HG03575 (cell line): ENCODE data around the gene PEX3.
A peak's percentile ranks its signal among the peaks of the same experiment; 100 is the strongest.

Experiments
- ATAC-seq: cut with Tn5 transposase; IDR thresholded peaks from one replicate; pipeline ENCODE4 v1.9.1; 2021; ENCODE audit not compliant: unreplicated experiment, insufficient number of reproducible peaks, low FRiP score; ENCODE audit errors: extremely low read depth

The PEX3 gene, protein sequence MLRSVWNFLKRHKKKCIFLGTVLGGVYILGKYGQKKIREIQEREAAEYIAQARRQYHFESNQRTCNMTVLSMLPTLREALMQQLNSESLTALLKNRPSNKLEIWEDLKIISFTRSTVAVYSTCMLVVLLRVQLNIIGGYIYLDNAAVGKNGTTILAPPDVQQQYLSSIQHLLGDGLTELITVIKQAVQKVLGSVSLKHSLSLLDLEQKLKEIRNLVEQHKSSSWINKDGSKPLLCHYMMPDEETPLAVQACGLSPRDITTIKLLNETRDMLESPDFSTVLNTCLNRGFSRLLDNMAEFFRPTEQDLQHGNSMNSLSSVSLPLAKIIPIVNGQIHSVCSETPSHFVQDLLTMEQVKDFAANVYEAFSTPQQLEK

GRCh38 chr6:143450453-143451371 is at the start of gene PEX3, which contains the start of gene ADAT2:
TSS of gene PEX3 (plus strand) at chr6:143450805. CDS start at chr6:143451043, 238 bp downstream.
TSS of gene ADAT2 (minus strand) at chr6:143450695. CDS start at chr6:143450658, 37 bp downstream.
- ATAC-seq, result peak; percentile 91

GRCh38 chr6:143401068-143401446 is 49.5 kb upstream of the PEX3 start:
- no peak for ATAC-seq

GRCh38 chr6:143401636-143402370 is 48.8 kb upstream of the PEX3 start:
- no peak for ATAC-seq

GRCh38 chr6:143402721-143403336 is 47.8 kb upstream of the PEX3 start:
- no peak for ATAC-seq

GRCh38 chr6:143405373-143406154 is 45.0 kb upstream of the PEX3 start:
- ATAC-seq, result no peak

GRCh38 chr6:143406673-143407072 is 43.9 kb upstream of the PEX3 start:
- ATAC-seq, result no peak

GRCh38 chr6:143408151-143408786 is 42.3 kb upstream of the PEX3 start:
- ATAC-seq, result no peak

DNA sequence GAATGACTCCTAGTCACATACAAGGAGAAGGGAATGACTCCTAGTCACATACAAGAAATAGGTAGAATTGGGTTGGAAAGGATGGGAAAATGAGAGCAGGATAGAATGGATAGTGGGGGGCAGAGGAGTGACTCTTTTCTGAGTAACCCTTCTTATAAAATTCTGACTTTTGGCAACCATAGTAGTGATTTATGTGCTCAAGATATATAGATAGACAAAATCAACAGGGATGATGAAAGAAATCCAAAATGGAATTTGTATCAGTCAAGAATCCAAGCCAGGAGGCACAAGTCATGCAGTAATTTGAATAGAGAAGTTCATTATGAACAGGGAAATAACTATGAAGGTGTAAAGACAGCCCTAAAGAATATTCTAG is 41.8 kb upstream of the PEX3 start:
- no peak for ATAC-seq

DNA sequence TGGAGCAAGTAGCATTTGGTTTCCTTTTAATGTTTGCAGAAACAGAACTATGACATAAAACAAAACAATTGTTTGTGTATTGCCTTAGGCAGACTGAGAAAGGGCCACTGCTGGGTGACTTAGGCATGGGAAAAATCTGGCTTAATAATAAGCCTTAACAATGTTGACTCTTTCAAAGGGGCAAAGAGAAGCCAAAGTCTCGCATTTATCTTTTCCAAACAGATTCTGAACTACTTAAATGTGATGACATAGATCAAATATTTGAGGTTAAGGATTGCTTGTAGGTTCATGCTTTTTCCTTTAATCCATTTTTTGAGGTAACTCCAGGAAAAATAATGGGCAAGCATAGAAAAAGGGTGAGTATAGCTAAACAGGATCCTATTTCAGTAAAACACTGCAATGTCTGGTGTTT is 39.7 kb upstream of the PEX3 start:
- ATAC-seq, result no peak

GRCh38 chr6:143414769-143415168 is 35.8 kb upstream of the PEX3 start:
- ATAC-seq, result no peak

DNA sequence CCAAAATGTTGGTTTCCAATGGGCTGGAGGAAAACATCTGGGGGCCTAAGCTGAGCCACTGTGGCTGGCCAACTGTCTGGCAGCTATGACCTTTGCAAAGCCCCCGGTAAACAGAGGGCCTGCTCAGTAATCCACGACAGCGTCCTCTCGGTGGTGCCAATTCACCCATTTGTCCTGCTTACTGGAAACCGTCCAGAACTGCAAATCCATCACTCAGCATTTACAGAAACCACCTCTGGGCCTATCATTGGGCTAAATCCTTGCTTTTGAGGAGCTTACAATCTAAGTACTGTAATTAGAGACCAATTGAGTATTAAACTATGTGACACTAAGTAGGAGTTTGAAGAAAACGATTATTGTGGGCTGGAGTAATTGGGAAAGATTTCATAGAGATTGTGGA is 31.1 kb upstream of the PEX3 start:
- ATAC-seq, result no peak

DNA sequence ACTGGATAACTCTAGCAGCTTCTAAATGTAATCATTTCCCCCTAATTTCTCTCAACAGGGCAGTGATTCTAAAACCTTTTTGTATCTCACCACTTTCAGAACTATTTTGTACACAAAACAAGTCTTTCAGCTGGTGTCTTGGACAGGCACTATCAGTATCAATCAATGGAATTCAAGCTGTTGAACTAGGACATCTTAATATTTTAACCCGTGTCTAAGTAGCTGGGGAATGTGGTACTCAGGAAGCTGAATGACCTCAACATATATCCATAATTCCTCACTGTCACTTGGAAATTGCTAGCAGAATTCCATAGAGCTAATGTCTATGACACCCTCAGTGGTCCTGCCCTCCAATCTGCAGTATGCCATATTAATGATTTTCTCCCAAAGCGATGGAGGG is 24.6 kb upstream of the PEX3 start:
- ATAC-seq, result no peak

GRCh38 chr6:143427109-143427817 is 23.3 kb upstream of the PEX3 start:
- peak; percentile 90 for ATAC-seq

GRCh38 chr6:143429970-143430369 is 20.6 kb upstream of the PEX3 start:
- ATAC-seq, result no peak

DNA sequence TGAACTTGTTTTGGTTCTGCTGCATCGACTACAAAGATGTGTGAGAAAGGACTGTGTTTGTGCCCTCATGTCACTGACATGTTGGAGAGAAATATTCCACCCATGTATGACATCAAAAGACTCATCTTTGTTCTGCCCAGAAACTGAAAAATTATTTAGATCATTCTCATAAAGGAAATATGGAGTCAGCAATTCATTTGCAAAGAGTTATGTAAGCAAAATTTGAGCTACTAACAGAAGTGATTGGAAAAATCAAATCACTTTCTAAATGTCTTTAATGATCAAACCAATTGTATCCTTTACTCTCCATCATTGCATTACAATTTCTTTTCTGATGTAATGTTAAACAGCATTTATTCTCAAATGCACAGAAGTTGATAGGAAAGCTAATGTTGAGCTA is 19.4 kb upstream of the PEX3 start:
- ATAC-seq, result no peak

GRCh38 chr6:143432588-143432987 is 18.0 kb upstream of the PEX3 start:
- no peak for ATAC-seq

GRCh38 chr6:143441010-143441409 is 9.6 kb upstream of the PEX3 start:
- no peak for ATAC-seq
